Left lobe of liver (tissue), 2 donors: Measurements from ENCODE around the gene AIFM3. TPM values are rescaled to one million over a fixed set of nuclear protein-coding genes. Genes with fewer than 3 reads are reported as not detected.

Source experiments
- ATAC-seq: fragments of 200-7000 bp; cut with Tn5 transposase; one replicate; pipeline ENCODE4 v1.9.1; 2020; ENCODE audit warnings: mild to moderate bottlenecking, moderate library complexity
- DNase-seq: peaks from one replicate; pipeline ENCODE4 v3.0.0-alpha.2; 2020; ENCODE audit warnings: low spot score
- total RNA-seq: library from RNA; stranded (reverse); gene quantifications from one replicate; pipeline ENCODE4 v1.2.1, GENCODE V29; 2021
- donor health status: DM: no; HTN: no; CAD: no; lungs with moderate emphysema.
- donor health status: DM: no; HTN: yes; CAD: no.

AIFM3 gene
- total RNA-seq, 1 donor from 2014 or later, result 1.3 TPM

DNA sequence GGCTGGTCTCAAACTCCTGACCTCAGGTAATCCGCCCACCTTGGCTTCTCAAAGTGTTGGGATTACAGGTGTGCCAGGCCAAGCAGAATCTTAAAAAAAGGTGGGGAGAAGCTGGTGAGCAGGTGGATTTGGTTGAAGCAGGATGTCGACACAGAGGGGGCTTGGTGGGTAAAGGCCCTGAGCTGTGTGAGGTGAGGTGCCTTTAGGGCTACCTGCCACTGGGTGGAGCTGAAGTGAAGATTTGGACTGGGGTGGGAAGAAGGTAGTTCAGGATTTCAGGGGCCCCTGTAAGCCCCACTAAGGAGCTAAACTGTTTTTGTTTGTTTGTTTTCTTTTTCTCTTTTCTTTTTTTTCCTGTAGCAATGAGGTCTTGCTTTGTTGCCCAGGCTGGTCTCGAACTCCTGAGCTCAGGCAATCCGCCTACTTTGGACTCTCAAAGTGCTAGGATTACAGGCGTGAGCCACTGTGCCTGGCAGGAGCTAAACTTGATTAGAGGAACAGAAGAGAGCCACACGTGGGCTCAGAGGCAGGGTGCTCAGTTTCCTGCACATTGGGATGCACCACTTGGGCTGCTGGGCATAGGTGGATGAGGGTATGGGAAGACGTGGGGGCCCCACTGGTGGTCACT is 53.9 kb downstream of the AIFM3 start:
- ATAC-seq (peak; percentile 42), DNase-seq (no peak)

DNA sequence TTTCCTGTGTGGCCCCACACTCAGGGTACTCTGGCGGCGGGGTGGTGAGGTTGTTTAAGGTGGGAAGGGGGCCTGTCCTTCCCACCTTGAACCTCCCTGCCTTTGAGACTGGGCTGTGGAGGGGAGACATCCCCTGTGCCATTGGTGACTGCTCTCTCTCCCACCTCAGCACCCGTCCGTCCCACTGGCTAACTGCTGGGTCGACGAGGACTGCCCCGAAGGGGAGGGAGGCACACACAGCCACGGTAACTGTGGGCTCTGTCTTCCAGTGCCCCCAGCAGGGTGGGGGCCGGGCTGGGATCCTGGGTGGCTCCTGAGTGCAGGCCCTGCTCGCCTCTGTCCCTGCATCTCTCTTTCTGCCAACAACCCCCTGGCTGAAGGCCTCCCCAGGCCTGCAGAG is 55.5 kb downstream of the AIFM3 start:
- DNase-seq, result no peak
- ATAC-seq, result no peak

DNA sequence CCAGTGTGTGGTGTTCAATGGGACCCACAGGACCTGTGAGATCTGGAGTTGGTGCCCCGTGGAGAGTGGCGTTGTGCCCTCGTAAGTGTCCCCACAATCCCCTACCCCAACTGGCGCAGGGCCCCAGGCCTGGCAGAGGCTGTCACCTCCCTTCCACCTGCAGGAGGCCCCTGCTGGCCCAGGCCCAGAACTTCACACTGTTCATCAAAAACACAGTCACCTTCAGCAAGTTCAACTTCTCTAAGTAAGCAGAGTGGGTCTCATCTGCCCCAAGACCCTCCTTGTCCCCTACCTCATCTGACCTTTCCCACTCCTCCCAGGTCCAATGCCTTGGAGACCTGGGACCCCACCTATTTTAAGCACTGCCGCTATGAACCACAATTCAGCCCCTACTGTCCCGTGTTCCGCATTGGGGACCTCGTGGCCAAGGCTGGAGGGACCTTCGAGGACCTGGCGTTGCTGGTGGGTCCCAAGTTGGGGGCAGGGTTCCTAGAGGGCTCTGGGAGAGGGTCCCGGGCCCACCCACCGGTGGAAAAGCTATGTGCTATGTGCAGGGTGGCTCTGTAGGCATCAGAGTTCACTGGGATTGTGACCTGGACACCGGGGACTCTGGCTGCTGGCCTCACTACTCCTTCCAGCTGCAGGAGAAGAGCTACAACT is 56.0 kb downstream of the AIFM3 start:
- no peak for ATAC-seq
- no peak for DNase-seq

DNA sequence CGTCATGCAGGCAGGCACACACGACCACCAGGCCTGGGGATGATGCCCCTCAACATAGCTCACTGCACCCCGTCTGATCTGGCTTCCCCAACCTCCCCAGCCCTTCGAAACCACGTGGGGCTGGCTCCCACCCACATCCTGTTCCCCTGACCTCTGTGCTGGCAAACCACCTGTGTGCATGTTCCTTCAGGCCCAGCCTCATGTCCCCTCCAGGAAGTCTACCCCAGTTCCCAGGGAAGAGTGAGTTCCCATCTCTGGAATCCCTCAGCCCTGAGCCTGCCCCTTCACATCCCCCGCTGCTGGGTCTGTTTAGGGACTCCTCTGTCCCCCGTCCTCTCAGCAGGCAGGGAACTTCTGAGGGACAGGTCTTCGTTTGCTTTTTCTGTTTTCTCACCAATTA is 58.2 kb downstream of the AIFM3 start:
- DNase-seq, result no peak
- no peak for ATAC-seq

DNA sequence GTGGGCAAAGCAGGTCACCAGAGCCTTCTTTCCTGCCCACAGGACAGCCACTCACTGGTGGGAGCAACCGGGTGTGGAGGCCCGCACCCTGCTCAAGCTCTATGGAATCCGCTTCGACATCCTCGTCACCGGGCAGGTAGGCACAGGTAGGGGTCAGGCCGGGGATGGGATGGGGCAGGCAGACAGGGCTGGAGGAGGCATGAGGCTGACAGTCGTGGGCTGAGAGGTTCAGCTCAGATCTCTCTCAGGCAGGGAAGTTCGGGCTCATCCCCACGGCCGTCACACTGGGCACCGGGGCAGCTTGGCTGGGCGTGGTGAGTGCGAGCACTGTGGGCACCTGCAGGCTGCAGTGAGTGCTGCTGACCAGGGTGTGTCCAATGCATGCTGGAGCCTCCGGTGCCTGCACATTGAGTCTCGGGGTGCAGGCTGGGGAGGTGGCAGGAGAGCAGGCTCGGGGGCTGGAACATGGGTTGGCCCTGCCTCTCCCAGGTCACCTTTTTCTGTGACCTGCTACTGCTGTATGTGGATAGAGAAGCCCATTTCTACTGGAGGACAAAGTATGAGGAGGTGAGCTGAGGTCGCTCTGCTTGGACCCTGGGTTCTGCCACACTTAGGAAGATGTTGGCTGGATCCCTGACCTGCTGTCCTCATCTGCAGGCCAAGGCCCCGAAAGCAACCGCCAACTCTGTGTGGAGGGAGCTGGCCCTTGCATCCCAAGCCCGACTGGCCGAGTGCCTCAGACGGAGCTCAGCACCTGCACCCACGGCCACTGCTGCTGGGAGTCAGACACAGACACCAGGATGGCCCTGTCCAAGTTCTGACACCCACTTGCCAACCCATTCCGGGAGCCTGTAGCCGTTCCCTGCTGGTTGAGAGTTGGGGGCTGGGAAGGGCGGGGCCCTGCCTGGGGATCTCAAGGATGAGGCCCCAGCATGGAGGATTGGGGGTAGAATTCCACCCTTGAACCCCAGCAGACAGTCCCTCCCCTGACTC is 59.0 kb downstream of the AIFM3 start:
- DNase-seq (no peak), ATAC-seq (no peak)

DNA sequence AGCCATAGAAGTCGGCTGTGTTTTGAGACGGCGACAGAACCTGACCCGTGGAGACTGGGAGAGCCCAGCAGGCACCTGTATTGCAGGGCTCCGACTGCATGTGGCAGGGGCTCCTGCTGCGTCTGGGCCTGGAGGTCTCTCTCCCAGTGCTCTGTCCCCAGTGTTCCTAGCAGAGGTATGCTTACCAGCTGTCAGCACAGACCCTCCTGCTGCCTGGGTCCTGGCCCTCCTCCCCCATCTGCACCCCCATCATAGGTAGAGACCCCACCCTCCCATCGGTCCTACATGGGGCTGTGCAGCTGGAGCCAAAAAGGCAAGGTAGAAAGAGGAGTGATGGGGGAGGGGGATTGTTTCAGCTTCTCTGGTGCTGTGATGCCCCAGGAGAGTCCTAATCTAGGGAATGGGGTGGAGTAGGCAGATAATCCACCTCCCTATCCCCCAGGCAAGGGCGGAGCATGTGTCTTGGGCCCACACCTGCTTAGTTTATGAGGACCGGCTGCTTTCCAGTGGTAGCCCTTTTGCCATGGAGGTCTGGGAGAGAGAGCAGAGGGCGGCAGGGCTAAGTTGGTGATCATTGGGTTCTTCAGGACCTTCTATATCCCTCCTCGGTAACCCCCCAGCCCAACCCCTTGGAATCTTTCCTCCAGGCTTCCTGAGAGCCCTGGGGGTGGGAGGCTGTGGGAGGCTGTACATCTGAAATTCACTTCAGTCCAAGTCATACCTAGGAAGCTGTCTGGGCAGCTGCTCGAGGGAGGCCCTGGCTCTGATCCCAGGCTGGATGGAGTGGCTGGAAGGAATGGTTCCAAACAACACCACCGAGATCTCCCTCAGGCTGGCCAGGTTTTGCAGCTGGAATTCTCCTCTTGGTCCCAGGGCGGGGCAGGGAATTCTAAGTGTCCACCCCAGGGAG is 60.0 kb downstream of the AIFM3 start:
- ATAC-seq, result no peak
- DNase-seq, result no peak

DNA sequence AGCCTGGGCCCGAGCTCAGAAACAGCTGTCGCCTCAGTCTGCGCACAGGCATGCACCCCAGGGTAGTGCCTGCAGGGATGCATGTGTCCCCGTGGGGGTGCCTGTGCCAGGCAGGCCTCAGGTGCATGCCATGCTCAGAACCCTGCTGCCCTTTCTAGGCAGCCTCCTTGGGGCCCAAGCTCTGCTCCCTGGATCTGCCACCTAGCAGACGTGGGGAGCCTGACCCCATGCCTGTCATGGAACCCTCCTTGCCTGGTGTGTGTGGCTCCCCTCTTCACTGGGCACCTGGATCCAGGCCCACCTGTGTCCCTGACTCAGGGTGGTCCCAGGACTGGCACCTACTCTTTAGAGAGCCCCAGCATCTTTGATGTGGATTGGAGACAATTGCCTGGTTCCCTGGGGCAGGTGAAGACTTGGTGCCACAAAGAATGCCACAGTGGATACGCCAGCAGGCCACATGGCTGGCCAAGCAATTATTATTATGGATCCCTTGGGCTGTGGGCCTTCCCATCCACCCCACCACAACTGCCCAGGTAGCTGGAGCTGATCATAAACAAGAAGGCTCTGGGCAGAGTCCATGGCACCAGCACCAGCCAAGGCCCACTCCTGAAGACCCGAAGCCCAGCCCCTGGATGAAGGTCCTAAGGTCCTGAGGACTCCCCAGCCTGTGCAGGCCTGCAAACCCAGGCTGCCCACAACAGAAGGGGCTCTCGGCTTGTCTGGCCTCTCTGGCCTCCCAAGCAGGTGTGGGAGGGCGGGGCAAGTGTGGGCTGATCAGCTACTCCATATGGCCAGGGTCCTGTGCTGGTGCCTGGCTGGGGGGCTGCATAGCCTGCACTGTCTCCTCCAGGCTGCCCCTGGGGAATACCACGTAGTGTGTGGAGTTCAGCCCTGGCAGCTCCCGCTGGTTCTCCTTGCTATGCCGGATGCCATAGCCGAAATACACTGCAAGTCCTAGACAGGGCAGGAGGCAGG is 61.5 kb downstream of the AIFM3 start:
- DNase-seq, result no peak
- no peak for ATAC-seq

DNA sequence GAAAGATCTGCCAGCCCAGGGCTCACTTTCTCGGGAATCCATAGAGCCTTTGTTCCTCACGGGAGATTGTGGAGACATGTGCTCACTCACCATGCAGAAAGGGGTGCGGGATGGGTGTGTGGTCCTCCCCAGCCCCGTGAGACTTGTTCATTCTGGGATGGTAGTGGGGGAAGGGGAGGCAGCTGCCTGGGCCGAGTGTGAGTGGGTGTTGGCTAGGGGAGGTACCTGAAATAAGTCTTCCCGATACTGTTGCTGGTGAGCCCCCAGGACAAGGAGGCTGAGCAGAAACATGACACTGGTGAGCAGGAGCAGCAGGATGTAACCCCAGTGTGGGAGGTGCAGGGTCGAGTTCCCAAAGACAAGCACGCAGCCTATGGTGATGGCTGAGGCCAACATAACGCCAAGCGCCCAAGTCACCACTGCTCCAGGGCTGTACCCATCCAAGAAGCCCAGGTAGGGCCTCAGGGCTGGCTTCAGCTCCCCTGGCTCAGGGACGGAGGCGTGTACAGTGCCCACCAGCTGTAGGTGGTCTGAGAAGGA is 62.5 kb downstream of the AIFM3 start:
- DNase-seq (no peak), ATAC-seq (no peak)

DNA sequence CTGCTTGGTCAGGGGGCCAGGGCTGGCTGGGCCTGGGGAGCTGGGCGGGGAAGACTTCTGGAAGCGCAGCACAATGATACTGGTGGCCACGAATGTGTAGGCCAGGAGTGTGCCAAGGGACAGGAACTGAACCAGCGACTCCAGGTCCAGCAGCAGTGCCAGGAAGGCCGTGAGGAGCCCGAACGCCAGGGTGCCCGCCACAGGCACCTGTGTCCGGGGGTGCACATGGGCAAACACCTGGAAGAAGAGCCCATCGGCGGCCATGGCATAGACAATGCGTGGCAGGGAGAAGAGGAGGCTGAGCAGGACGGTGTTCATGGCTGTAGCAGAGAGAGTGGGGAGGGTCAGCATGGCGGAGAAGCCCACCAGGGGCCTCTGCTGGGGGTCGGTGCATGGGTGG is 63.0 kb downstream of the AIFM3 start:
- DNase-seq (no peak), ATAC-seq (no peak)

Other genes starting within 250 kb of the AIFM3 start
- 261 TPM for gene SERPIND1, start 193.1 kb upstream of the AIFM3 start, total RNA-seq
- 40.4 TPM for gene PI4KA, start 108.4 kb upstream of the AIFM3 start, total RNA-seq
- gene SNAP29, start 108.2 kb upstream of the AIFM3 start, total RNA-seq, result 24.6 TPM
- 41.4 TPM for gene CRKL, start 49.8 kb upstream of the AIFM3 start, total RNA-seq
- gene LZTR1, start 15.0 kb downstream of the AIFM3 start, total RNA-seq, result 36.7 TPM
- 16.9 TPM for gene THAP7, start 34.9 kb downstream of the AIFM3 start, total RNA-seq
- 0.28 TPM for gene P2RX6, start 47.9 kb downstream of the AIFM3 start, total RNA-seq
- gene SLC7A4, start 65.3 kb downstream of the AIFM3 start, total RNA-seq, result 0.23 TPM
- not detected for gene LRRC74B, start 78.7 kb downstream of the AIFM3 start, total RNA-seq